Renal cortical epithelial cell (primary cell): Measurements from ENCODE around the gene SUPT7L. TPM values are rescaled to one million over a fixed set of nuclear protein-coding genes. Genes with fewer than 3 reads are reported as not detected.
A peak's percentile ranks its signal among the peaks of the same experiment; 100 is the strongest.
"Not testable (repeated sequence)": the region's sequence is repeated elsewhere in the genome, so short reads cannot be mapped to it uniquely, and the experiment has no call there.

Experiments used
- DNase-seq: peaks from one replicate; pipeline ENCODE4 v3.0.0-alpha.2; 2011; ENCODE audit warnings: low read depth
- total RNA-seq: library from RNA; depleted of rRNA; stranded (reverse); fragments of >200 nt; gene quantifications from 2 replicates; pipeline ENCODE4 v1.2.3, GENCODE V29; 2014

SUPT7L gene
- total RNA-seq, 1 donor from 2014 or later, result 31.9 TPM

DNA sequence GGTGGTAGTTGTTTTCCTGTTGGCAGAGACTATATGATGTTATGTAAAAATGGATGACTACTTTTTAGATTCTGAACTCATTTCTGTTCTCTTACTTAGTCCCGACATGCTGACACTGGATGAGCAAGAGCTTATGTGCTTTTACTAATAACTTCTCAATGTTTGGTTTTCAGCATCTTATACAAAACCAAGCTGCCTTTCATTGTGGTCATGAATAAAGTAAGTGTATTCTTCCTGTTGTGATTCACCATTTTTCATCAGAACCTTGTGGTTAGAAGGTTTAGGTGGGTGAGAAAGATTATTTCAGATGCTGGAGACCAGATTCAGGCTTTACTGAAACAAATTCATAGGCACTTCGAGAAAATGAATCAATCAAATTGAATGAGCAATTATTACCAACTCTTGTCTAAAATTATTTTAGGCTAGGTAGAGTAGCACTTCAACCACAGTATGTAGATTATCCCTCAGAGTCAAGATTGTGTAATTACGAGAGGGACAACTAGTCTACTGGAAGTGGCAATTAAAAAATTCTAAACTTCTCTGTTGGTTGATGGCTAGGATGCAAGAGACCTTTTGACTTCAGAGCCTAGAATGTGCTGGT, 25.3 kb downstream of the SUPT7L start:
- peak; percentile 73 for DNase-seq

DNA sequence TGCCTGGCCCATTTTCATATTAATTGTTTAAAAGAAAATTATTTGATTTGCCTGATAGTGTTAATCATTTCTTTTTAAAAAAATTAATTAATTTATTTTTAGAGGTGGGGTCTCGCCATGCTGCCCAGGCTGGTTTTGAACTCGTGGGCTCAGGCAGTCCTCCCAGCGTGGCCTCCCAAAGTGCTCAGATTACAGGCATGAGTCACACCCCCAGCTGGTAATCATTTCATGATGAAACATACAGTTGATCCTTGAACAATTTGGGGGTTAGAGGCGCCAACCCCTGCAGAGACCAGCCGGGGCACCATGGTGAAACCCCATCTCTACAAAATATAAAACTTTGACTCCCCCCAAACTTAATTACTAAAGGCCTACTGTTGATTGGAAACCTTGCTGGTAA, 26.6 kb downstream of the SUPT7L start:
- no peak for DNase-seq

DNA sequence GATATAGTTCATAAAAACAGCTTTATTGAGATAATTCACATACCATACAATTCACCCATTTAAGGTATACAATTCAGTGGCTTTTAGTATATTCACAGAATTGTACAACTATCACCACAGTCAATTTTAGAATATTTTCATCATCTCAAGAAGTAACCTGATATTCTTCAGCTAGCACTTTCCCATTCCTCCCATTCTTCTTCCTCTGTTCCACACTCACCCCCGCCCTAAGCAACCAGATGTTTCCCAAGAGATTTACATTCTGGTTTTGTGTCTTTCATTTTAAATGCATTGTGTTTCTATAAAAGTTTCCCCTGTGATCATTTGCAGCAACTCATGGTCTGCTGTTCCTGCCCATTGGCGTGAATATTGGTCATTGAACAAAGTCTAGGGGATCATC, 29.1 kb downstream of the SUPT7L start:
- DNase-seq, result no peak

GRCh38 chr2:27630257-27630656, 33.2 kb downstream of the SUPT7L start:
- not testable (repeated sequence) for DNase-seq

DNA sequence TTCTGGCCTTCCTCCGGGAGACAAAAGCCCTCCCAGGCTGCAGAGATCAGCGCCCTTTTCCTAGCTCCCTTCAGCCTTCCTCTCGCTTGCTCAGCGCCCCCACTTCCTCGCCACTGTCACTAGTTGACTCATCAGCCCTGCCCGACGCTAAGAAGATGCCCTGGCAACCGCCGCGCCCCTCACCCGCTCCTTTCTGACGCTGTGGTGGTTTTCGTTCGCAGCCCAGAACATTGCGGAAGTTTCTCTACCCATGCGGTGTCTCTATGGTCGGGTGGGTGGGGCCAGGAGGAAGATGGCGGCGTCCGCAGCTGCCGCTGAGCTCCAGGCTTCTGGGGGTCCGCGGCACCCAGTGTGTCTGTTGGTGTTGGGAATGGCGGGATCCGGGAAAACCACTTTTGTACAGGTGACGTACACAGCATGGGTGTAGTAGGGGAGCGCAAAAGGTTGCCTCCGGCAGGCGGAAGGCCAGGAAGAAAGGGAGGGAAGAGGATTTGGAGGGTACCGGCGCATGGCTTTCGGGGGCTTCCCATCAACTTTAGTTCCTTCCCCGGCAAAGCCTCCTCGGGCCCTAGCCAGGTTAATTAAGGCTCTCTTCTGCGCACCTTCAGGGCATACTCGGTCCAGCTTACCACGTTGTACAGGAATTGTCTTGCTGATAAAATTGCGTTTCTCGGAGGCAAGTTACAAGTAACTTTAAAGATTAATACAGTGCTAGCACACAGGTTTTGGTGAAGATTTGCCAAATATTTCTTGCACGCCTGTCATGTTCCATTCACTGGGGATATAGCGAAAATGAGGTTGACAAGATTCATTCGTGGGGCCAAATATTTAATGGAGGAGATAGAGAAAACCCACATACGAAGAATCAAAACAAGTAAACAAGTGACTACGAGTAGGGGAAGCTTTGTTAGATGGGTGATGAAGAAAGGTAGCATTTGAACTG, 34.4 kb downstream of the SUPT7L start, which contains the start of the genes CCDC121 and GPN1:
CCDC121 (minus strand) TSS at position 246 of the 943 bp plus-strand sequence. CDS start 1,213 bp downstream, outside the sequence.
GPN1 (plus strand) TSS at position 284 of the 943 bp plus-strand sequence; CDS start at position 293, 9 bp downstream.
- peak; percentile 89 for DNase-seq

DNA sequence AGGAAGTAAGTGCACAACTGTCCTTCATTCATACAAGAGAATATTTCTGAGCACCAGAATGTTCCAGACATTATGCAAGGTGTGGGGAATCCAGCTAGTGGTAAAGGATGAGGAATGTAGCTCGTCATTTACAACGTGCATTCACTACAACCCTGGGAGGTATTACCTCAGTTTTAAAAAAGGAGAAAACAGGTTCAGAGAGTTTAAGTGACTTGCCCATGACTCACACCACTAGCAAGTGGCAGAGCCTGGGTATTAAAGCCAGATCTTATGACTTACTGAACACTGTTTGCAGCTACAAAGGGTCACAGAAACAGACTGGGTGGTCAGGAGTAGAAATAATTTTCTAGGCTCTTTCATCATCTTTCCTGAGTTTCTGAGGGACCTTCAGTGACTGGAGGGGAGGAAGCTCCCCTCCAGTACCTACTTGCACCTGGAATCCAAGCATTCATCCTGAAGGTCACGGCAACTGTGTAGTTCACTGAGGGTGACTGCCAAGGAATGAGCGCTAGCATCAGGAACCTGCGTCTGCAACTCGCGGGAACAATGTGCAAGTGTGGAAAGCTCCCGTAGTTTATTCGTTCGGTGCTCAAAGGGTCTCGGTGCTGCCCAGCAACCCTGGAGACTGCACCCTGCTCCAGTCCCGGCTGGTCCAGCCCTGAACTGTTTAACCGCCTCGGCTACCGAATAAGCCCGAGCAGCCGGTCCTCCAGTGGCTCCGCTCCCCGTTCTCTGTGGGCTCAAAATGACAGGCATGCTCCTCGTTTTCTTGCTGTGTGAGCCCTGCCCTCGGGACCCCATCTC, 35.2 kb downstream of the SUPT7L start:
- DNase-seq, result peak; percentile 99

GRCh38 chr2:27626921-27627320, 36.5 kb downstream of the SUPT7L start:
- DNase-seq, result not testable (repeated sequence)

- DNase-seq, result not testable (repeated sequence)
These were observed 37.1 kb downstream of the SUPT7L start for GRCh38 chr2:27626323-27626722.

- no peak for DNase-seq
These were observed 38.5 kb downstream of the SUPT7L start for GRCh38 chr2:27624943-27625342.

GRCh38 chr2:27622921-27623384, 40.5 kb downstream of the SUPT7L start:
- peak; percentile 50 for DNase-seq

GRCh38 chr2:27621524-27621923, 41.9 kb downstream of the SUPT7L start:
- no peak for DNase-seq

- DNase-seq, result no peak
These were observed 48.1 kb downstream of the SUPT7L start for GRCh38 chr2:27615316-27615715.

GRCh38 chr2:27613985-27614384, 49.4 kb downstream of the SUPT7L start:
- DNase-seq, result no peak

DNA sequence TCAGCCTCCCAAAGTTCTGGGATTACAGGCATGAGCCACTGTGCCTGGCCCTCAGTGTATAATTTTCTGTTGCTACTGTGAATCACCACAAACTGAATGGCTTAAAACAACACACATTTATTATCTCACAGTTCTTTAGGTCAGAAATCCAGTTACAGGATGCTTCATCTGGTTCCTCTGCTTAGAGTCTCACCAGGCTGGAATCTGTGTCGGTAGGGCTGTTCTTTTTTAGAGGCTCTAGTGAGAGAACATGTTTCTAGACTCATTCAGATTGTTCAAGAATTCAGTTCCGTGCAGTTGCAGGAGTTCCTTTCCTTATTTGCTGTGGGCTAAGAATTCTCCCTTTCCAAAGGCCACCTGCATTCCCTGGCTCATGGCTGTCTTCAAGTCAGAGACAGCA, 56.8 kb downstream of the SUPT7L start:
- DNase-seq, result no peak

Other genes starting within 250 kb of the SUPT7L start
- gene NRBP1, start 235.0 kb downstream of the SUPT7L start, total RNA-seq, result 117 and 126 TPM in 2 replicates
- 0.85 and 3.5 TPM in 2 replicates for gene KRTCAP3, start 221.2 kb downstream of the SUPT7L start, total RNA-seq
- 12.2 and 34.6 TPM in 2 replicates for gene IFT172, start 173.9 kb downstream of the SUPT7L start, total RNA-seq
- gene FNDC4, start 168.4 kb downstream of the SUPT7L start, total RNA-seq, result 25.6 and 30.4 TPM in 2 replicates
- gene GCKR, start 166.8 kb downstream of the SUPT7L start, total RNA-seq, result 1.4 and 1.6 TPM in 2 replicates
- 10.2 and 48.0 TPM in 2 replicates for gene ZNF512, start 80.6 kb downstream of the SUPT7L start, total RNA-seq
- 0.69 and 3.8 TPM in 2 replicates for gene CCDC121, start 34.6 kb downstream of the SUPT7L start, total RNA-seq
- 76.8 and 86.5 TPM in 2 replicates for gene GPN1, start 34.6 kb downstream of the SUPT7L start, total RNA-seq
- 30.2 and 39.1 TPM in 2 replicates for gene SLC4A1AP, start 275 bp upstream of the SUPT7L start, total RNA-seq
- 180 and 225 TPM in 2 replicates for gene MRPL33, start 108.1 kb upstream of the SUPT7L start, total RNA-seq
- gene RBKS, start 226.8 kb upstream of the SUPT7L start, total RNA-seq, result 10.0 and 12.5 TPM in 2 replicates
- gene BABAM2, start 227.1 kb upstream of the SUPT7L start, total RNA-seq, result 27.1 and 57.3 TPM in 2 replicates